ENCODE results near the gene LDHA. TPM values are rescaled to one million over a fixed set of nuclear protein-coding genes. Genes with fewer than 3 reads are reported as not detected.

Gene LDHA
- 805 and 1,257 TPM in 2 replicates for total RNA-seq (2016; rRNA removed; fragmentation: Illumina TruSeq; extraction: Trizol)
- 144 and 147 TPM in 2 replicates for total RNA-seq (2016; cell fraction: cytosol; rRNA removed; fragmentation: Illumina TruSeq; extraction: Trizol; ENCODE audit: low read depth)
- total RNA-seq (2016; cell fraction: insoluble cytoplasmic fraction; rRNA removed; fragmentation: Illumina TruSeq; extraction: Trizol), result 804 and 1,250 TPM in 2 replicates
- total RNA-seq (2016; cell fraction: membrane; rRNA removed; fragmentation: Illumina TruSeq; extraction: Trizol), result 335 and 350 TPM in 2 replicates
- 485 and 499 TPM in 2 replicates for total RNA-seq (2016; cell fraction: nucleus; rRNA removed; fragmentation: Illumina TruSeq; extraction: Trizol)
- 1,112 and 1,547 TPM in 2 replicates for polyA plus RNA-seq (2011; rRNA removed)
- 1,051 and 1,568 TPM in 2 replicates for polyA plus RNA-seq (2011; cell fraction: cytosol; rRNA removed)
- 242 and 434 TPM in 2 replicates for polyA plus RNA-seq (2011; cell fraction: nucleus; rRNA removed)
- 2,051 and 2,699 TPM in 2 replicates for polyA plus RNA-seq (2012)
- polyA plus RNA-seq (2016; cell fraction: cytosol; fragmentation: Illumina TruSeq; extraction: Trizol; ENCODE audit: low read depth), result 290 and 338 TPM in 2 replicates
- polyA plus RNA-seq (2016; cell fraction: insoluble cytoplasmic fraction; fragmentation: Illumina TruSeq; extraction: Trizol; ENCODE audit: low read depth), result 2,117 and 2,212 TPM in 2 replicates
- 355 and 398 TPM in 2 replicates for polyA plus RNA-seq (2016; cell fraction: membrane; fragmentation: Illumina TruSeq; extraction: Trizol; ENCODE audit: low read depth)
- 763 and 807 TPM in 2 replicates for polyA plus RNA-seq (2016; cell fraction: nucleus; fragmentation: Illumina TruSeq; extraction: Trizol; ENCODE audit: insufficient read depth, low read depth)
- polyA minus RNA-seq (2011; rRNA and poly(A)+ RNA removed; ENCODE audit: low replicate concordance), result 970 and 1,123 TPM in 2 replicates
- polyA minus RNA-seq (2011; cell fraction: cytosol; rRNA and poly(A)+ RNA removed), result 1,287 and 1,326 TPM in 2 replicates
- 313 and 485 TPM in 2 replicates for polyA minus RNA-seq (2011; cell fraction: nucleus; rRNA and poly(A)+ RNA removed)
- Bru-seq, nascent RNA, result percentile 99 among the genes with signal in this experiment
- BruChase-seq, experiment 1, labeled RNA remaining after a 6-hour chase, result percentile 100 among the genes with signal in this experiment
- BruChase-seq, experiment 2, labeled RNA remaining after a 2-hour chase, result percentile 99 among the genes with signal in this experiment
- long read RNA-seq, experiment 1, transcript LDHA-220 (7 exons, 1,288 nt), result minor isoform, 77 of 2,756 reads
- long read RNA-seq, experiment 1, transcript LDHA-205 (8 exons, 2,416 nt), result major isoform, 2,501 of 2,756 reads
- long read RNA-seq, experiment 1, transcript LDHA-216 (4 exons, 1,345 nt), result minor isoform, 30 of 2,756 reads
- long read RNA-seq, experiment 1, transcript LDHA-202 (5 exons, 2,169 nt), result minor isoform, 34 of 2,756 reads
- long read RNA-seq, experiment 1, partial matches to known transcripts, result 74 of 2,756 reads
- long read RNA-seq, experiment 1, other reads (novel, unspliced or antisense), result 32 of 2,756 reads
- long read RNA-seq, experiment 2, transcript LDHA-216 (4 exons, 1,345 nt), result minor isoform, 55 of 2,093 reads
- long read RNA-seq, experiment 2, transcript LDHA-220 (7 exons, 1,288 nt), result minor isoform, 162 of 2,093 reads
- long read RNA-seq, experiment 2, transcript LDHA-202 (5 exons, 2,169 nt), result minor isoform, 87 of 2,093 reads
- long read RNA-seq, experiment 2, transcript LDHA-205 (8 exons, 2,416 nt), result major isoform, 1,454 of 2,093 reads
- long read RNA-seq, experiment 2, partial matches to known transcripts, result 241 of 2,093 reads
- long read RNA-seq, experiment 2, other reads (novel, unspliced or antisense), result 86 of 2,093 reads

DNA sequence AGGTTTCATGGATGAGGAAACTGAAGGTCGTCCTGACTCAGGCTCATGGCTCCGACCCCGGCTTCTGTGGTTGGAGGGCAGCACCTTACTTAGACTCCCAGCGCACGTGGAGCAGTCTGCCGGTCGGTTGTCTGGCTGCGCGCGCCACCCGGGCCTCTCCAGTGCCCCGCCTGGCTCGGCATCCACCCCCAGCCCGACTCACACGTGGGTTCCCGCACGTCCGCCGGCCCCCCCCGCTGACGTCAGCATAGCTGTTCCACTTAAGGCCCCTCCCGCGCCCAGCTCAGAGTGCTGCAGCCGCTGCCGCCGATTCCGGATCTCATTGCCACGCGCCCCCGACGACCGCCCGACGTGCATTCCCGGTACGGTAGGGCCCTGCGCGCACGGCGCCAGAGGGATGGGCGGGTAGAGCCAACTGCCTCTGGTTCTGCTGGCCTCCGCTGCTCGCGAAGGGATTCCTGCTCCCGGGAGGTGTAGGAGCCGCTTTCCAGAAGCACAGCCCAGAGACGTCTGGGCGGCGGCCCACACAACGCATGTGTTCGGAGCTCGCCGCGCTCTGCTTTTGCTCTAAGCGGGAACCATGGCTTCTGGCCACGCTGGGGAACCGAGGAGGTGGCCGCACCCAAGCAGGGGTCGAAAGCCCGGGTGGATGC lies at the start of gene LDHA:
Gene LDHA, plus strand, starts transcription at position 289 of the 653 bp plus-strand sequence. CDS start 2,280 bp downstream, outside the sequence.
- H3K4me2 ChIP-seq (ENCODE audit: low read depth, low read length), result peak within 1 kb of the TSS; percentile 96
- WGBS (ENCODE audit: low lambda C conversion rate), result under 1% methylated on average over 14 of the region's 60 CpGs
- no peak for FAIRE-seq
- peak; percentile 93 for TF ChIP-seq ZFP90 (CRISPR knock-in tag; IDR thresholded peaks at IDR 0.05; ENCODE audit: borderline replicate concordance)
- TF ChIP-seq, protein P1, sequence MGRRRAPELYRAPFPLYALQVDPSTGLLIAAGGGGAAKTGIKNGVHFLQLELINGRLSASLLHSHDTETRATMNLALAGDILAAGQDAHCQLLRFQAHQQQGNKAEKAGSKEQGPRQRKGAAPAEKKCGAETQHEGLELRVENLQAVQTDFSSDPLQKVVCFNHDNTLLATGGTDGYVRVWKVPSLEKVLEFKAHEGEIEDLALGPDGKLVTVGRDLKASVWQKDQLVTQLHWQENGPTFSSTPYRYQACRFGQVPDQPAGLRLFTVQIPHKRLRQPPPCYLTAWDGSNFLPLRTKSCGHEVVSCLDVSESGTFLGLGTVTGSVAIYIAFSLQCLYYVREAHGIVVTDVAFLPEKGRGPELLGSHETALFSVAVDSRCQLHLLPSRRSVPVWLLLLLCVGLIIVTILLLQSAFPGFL (CRISPR knock-in tag; IDR thresholded peaks at IDR 0.05), result no peak; the same call in 1 of the 2 replicates
- TF ChIP-seq KDM4B (CRISPR knock-in tag; IDR thresholded peaks at IDR 0.05), result peak; percentile 70; the same call in 1 of the 2 replicates
- TF ChIP-seq, protein P2, sequence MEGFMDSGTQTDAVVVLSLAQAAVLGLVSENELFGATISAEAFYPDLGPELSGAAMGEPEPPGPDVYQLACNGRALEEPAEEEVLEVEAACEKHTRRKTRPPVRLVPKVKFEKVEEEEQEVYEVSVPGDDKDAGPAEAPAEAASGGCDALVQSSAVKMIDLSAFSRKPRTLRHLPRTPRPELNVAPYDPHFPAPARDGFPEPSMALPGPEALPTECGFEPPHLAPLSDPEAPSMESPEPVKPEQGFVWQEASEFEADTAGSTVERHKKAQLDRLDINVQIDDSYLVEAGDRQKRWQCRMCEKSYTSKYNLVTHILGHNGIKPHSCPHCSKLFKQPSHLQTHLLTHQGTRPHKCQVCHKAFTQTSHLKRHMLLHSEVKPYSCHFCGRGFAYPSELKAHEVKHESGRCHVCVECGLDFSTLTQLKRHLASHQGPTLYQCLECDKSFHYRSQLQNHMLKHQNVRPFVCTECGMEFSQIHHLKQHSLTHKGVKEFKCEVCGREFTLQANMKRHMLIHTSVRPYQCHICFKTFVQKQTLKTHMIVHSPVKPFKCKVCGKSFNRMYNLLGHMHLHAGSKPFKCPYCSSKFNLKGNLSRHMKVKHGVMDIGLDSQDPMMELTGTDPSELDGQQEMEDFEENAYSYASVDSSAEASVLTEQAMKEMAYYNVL (CRISPR knock-in tag; IDR thresholded peaks at IDR 0.05; ENCODE audit: borderline replicate concordance), result peak; percentile 90; the same call in 1 of the 2 replicates
- no peak for TF ChIP-seq ATM (IDR thresholded peaks at IDR 0.05; ENCODE audit: borderline replicate concordance)
- no peak for TF ChIP-seq ATAD3A (CRISPR knock-in tag; IDR thresholded peaks at IDR 0.05)
- TF ChIP-seq, protein P3, sequence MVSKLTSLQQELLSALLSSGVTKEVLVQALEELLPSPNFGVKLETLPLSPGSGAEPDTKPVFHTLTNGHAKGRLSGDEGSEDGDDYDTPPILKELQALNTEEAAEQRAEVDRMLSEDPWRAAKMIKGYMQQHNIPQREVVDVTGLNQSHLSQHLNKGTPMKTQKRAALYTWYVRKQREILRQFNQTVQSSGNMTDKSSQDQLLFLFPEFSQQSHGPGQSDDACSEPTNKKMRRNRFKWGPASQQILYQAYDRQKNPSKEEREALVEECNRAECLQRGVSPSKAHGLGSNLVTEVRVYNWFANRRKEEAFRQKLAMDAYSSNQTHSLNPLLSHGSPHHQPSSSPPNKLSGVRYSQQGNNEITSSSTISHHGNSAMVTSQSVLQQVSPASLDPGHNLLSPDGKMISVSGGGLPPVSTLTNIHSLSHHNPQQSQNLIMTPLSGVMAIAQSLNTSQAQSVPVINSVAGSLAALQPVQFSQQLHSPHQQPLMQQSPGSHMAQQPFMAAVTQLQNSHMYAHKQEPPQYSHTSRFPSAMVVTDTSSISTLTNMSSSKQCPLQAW (CRISPR knock-in tag; IDR thresholded peaks at IDR 0.05), result peak; percentile 94
- TF ChIP-seq CCDC6 (CRISPR knock-in tag; IDR thresholded peaks at IDR 0.05), result peak; percentile 100
- no peak; the same call in 1 of the 2 replicates for TF ChIP-seq JUNB (CRISPR knock-in tag; IDR thresholded peaks at IDR 0.05; ENCODE audit: borderline replicate concordance)
- TF ChIP-seq ZNF652 (CRISPR knock-in tag; IDR thresholded peaks at IDR 0.05; ENCODE audit: borderline replicate concordance, low read depth), result no peak; the same call in none of the 2 replicates
- peak; percentile 97 for TF ChIP-seq ZNF777 (CRISPR knock-in tag; IDR thresholded peaks at IDR 0.05)

More for the DNA sequence above, at the start of gene LDHA:
- Histone ChIP-seq H3K4me3 (replicated peaks in 1 of 3; ENCODE audit: insufficient read depth in 1 of 3, low read depth in 2 of 3, low read length in 3 of 3) (peak within 1 kb of the TSS; percentile 83 to 97 (median 87)), H3K9me3 (ENCODE audit: low read length) (no peaks in the 10 kb centered on the region), H3K9ac (ENCODE audit: insufficient read depth, low read depth, low read length) (peak within 1 kb of the TSS; percentile 97), H3K27me3 (ENCODE audit: control insufficient read depth in 1 of 2, insufficient read depth in 2 of 2, low read length in 2 of 2) (no peaks in the 10 kb centered on the region; a peak in 1 of 5 replicates), H3K27ac (ENCODE audit: extremely low read length, insufficient read depth, low read length) (peak within 1 kb of the TSS; percentile 83), H3K79me2 (ENCODE audit: insufficient read depth, low read length) (peaks cover 50% of the 10 kb centered on the region), H2AFZ (ENCODE audit: low read length) (peak within 1 kb of the TSS; percentile 45), H3K4me1 (ENCODE audit: insufficient read depth, low read length) (peaks cover 57% of the 10 kb centered on the region), H3K36me3 (replicated peaks in 1 of 2; ENCODE audit: control insufficient read depth in 1 of 2, insufficient read depth in 2 of 2, low read length in 2 of 2) (peaks cover 4 to 29% of the 10 kb centered on the region in 2 experiments; a peak in 3 of 5 replicates), H4K20me1 (ENCODE audit: insufficient read depth, low read length) (peaks cover 45% of the 10 kb centered on the region)
- ATAC-seq (peak; percentile 90), DNase-seq (ENCODE audit: low spot score) (peak; percentile 93)
- POLR2A ChIA-PET, result interaction anchor here (0.6 to 5.9 kb wide), 22 partner anchors 10 to 239 kb away, joined by 3 to 298 read pairs (median 4); partner anchors contain the start of genes GTF2H1, HPS5, SPTY2D1 and TSG101
- CTCF ChIA-PET (ENCODE audit: low intra/inter-chr PET ratio, low total read pairs), result no interaction called here
- in situ Hi-C loops (cut with HindIII; ENCODE audit: extremely low pct_ligation_motif_present, low pct_unique_long_range_greater_than_20kb), result no loop called here
- BruUV-seq (replicated peaks), result no TSS peak
- intact Hi-C loops (cut with micrococcal nuclease; ENCODE audit: unreplicated experiment), result loop anchor here (10.0 kb wide), 1 partner anchor 130 kb away; the partner anchor contains the start of gene TSG101
